Retinal pigment epithelial cell (primary cell): Measurements from ENCODE around the gene ALDOA.

Experiments
- DNase-seq: peaks from one replicate; pipeline ENCODE4 v3.0.0-alpha.2; 2010; ENCODE audit warnings: low read depth
- H3K4me3 ChIP-seq: 2 replicates; pipeline ENCODE4 v1.5.1; 2011; ENCODE audit warnings: mild to moderate bottlenecking, low read length, control low read depth, moderate library complexity
- CTCF ChIP-seq: conservative IDR thresholded peaks from 2 replicates; pipeline ENCODE4 v1.5.1; 2011; ENCODE audit warnings: low read depth, low read length, control low read depth, inconsistent platforms

The ALDOA gene

DNA sequence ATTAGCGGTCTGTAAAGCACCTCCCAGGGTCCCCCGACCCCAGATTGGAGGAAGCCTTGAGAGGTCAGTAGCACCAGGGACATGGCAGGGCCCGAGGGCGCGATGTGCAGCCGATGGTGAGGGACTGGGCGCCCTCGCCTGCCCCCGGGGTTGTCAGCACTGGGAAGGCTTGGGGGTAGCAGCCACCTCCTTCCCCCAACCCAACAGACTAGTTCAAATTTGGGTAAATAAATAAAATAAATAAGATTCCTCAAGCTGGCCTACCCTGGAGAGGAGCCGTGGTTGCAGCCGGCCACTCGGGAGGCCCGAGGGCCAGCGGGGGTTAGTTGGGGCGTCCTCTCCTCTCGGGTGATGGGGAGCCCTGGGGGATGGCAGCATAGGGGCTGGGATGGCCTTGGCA lies 41.1 kb upstream of the ALDOA start:
- H3K4me3 ChIP-seq, result no peak overlapping the region
- no peak for DNase-seq
- no peak for TF ChIP-seq CTCF

GRCh38 chr16:30025156-30025555 lies 40.4 kb upstream of the ALDOA start:
- DNase-seq, result no peak
- H3K4me3 ChIP-seq, result no peak overlapping the region
- TF ChIP-seq CTCF, result no peak

GRCh38 chr16:30025574-30025973 lies 40.0 kb upstream of the ALDOA start:
- TF ChIP-seq CTCF, result no peak

DNA sequence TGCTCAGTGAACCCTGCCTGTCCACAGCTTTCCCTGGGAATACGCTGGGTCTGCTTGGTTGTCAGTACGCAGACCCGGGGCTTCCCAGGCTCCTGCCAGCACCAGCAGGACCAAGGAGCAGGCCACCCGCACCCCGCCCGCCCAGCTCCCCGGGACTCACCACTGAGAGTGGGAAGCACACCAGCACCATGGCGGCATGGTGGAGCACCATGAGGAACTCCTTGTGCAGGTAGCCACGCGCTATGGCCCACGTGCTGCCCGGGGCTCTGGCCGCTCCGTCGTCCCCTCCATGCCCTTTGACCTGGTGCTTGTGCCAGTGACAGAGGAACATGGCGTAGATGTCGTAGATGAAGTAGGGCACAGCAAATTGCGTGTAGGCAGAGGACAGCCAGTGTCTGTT lies 39.1 kb upstream of the ALDOA start:
- DNase-seq, result no peak
- H3K4me3 ChIP-seq, result no peak overlapping the region
- no peak for TF ChIP-seq CTCF

More at GRCh38 chr16:30025574-30025973, 40.0 kb upstream of the ALDOA start:
- H3K4me3 ChIP-seq, result no peak overlapping the region
- DNase-seq, result no peak

DNA sequence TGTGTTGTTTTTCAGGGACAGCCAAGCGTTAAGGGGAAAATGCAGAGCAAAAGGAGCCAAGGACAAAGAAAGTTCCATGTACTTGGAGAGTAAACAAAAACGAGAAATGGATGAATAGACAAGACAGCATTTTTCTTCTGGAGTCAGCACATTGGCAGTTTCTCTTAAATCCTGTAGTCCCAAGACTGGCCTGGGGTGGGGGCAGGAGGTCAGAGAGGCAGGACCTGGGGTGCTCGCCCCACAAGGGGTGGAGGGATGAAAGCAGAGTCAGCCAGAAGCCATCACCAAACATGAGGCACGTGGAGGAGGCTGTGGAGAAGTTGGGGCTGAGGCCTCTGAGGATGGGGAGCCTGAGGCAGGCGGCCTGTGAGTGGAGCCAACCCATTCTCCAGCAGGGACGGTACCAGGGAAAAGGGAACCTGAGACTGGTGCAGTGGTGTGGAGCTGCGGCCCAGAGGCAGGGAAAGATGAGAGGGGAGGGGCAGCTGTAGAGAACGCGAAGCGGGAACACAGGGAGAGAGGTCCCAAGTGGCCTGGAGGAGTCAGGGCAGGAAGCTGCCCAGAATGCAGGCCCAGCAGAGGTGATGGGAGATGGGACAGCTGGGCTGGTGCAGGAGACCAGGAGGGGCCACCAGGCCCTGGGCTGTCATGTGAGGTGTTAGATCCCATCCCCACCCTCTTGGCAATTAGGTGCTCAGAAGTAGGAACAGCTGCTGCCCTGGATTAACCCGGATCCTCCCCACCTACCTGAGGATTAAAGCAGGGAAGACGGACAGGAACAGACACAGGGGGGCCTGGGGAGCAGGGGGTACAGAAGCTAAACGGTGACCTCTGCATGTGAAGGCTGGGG lies 37.7 kb upstream of the ALDOA start:
- H3K4me3 ChIP-seq, result no peak overlapping the region
- no peak for TF ChIP-seq CTCF
- no peak for DNase-seq

- no peak for TF ChIP-seq CTCF
- no peak overlapping the region for H3K4me3 ChIP-seq
- no peak for DNase-seq
Observed at GRCh38 chr16:30028438-30029076, 37.0 kb upstream of the ALDOA start.
